A673 (cell line): ENCODE data around the gene UBE2R2.
A peak's percentile ranks its signal among the peaks of the same experiment; 100 is the strongest.

ENCODE experiments used
- CTCF ChIP-seq: fragments of 300-800, 200-600 bp; sonication (generic); conservative IDR thresholded peaks from 2 replicates; pipeline ENCODE4 v1.5.1; 2017; ENCODE audit warnings: low read depth, mild to moderate bottlenecking, antibody characterized with exemption, low read length, moderate library complexity, mixed read lengths
- EZH2 ChIP-seq: fragments of 200-600 bp; sonication (generic); IDR thresholded peaks from 2 replicates; pipeline ENCODE4 v1.6.1; 2017; ENCODE audit warnings: borderline replicate concordance, low read depth, mild to moderate bottlenecking, mixed read lengths, antibody characterized with exemption, low read length; ENCODE audit not compliant: poor library complexity, severe bottlenecking

- TF ChIP-seq CTCF (peak; percentile 81), EZH2 (no peak)
Measured at GRCh38 chr9:33924978-33925797, 108.2 kb downstream of the UBE2R2 start.
